Thyroid gland (tissue), 4 donors: Measurements from ENCODE around the gene MGP.

Experiments used
- POLR2A ChIP-seq, 2 donors: fragments of 450-650 bp; IDR thresholded peaks; one replicate each; pipeline ENCODE4 v1.6.1; 2017; ENCODE audit warnings: antibody characterized with exemption in 2 of 2, mild to moderate bottlenecking in 2 of 2, moderate library complexity in 1 of 2
- TF ChIP-seq, protein P1 (sequence below), 6 experiments: fragments of 200-600 bp in 3 of 6; fragments of 450-650 bp in 3 of 6; sonication (generic) in 3 of 6; IDR thresholded peaks; one replicate each; pipeline ENCODE4 v1.5.1; 2016 to 2019; ENCODE audit warnings: antibody characterized with exemption in 6 of 6, mild to moderate bottlenecking in 2 of 6, inconsistent platforms in 1 of 6, moderate library complexity in 1 of 6

DNA sequence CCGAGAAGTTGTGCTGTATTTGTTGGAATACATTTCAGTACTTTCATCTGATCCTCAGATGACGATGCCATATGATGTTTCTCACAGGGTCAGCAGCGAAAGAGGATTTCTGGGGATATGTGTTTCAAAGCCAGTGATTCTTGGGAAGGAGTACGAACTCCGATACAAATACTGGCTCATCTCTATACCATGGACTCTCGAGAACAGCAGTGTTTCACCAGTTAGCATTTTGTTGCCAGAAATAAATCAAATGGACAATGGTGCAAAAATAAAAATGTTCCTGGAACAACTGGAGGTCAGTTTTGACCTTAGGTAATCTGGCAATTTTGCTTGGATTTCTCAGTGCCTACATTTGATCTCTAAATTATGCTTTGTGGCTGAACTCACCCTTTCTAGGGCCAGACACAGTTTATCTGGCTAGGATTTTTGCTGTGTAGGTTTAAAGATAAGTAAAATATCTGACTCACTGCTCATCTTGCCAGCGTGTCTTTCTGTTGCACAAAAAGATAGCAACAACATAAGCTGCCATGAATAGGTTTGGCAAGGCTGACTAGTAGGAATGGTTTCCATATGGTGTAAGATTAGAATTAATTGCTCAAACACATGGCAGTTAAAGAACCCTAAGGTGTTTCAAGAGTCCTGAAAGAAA lies 11.0 kb upstream of the MGP start:
- no peak for TF ChIP-seq POLR2A (IDR thresholded peaks at IDR 0.05)
- TF ChIP-seq, protein P1, sequence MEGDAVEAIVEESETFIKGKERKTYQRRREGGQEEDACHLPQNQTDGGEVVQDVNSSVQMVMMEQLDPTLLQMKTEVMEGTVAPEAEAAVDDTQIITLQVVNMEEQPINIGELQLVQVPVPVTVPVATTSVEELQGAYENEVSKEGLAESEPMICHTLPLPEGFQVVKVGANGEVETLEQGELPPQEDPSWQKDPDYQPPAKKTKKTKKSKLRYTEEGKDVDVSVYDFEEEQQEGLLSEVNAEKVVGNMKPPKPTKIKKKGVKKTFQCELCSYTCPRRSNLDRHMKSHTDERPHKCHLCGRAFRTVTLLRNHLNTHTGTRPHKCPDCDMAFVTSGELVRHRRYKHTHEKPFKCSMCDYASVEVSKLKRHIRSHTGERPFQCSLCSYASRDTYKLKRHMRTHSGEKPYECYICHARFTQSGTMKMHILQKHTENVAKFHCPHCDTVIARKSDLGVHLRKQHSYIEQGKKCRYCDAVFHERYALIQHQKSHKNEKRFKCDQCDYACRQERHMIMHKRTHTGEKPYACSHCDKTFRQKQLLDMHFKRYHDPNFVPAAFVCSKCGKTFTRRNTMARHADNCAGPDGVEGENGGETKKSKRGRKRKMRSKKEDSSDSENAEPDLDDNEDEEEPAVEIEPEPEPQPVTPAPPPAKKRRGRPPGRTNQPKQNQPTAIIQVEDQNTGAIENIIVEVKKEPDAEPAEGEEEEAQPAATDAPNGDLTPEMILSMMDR (IDR thresholded peaks at IDR 0.05) = no peak
